NCI-H446 (cell line): ENCODE measurements around the gene PEX10.
"Not testable (repeated sequence)": the region's sequence is repeated elsewhere in the genome, so short reads cannot be mapped to it uniquely, and the experiment has no call there.

Experiments
- DNase-seq, 2 experiments: peaks; one replicate each; lab custom pipeline; 2025; lab: John Stamatoyannopoulos, UW

PEX10 gene

DNA sequence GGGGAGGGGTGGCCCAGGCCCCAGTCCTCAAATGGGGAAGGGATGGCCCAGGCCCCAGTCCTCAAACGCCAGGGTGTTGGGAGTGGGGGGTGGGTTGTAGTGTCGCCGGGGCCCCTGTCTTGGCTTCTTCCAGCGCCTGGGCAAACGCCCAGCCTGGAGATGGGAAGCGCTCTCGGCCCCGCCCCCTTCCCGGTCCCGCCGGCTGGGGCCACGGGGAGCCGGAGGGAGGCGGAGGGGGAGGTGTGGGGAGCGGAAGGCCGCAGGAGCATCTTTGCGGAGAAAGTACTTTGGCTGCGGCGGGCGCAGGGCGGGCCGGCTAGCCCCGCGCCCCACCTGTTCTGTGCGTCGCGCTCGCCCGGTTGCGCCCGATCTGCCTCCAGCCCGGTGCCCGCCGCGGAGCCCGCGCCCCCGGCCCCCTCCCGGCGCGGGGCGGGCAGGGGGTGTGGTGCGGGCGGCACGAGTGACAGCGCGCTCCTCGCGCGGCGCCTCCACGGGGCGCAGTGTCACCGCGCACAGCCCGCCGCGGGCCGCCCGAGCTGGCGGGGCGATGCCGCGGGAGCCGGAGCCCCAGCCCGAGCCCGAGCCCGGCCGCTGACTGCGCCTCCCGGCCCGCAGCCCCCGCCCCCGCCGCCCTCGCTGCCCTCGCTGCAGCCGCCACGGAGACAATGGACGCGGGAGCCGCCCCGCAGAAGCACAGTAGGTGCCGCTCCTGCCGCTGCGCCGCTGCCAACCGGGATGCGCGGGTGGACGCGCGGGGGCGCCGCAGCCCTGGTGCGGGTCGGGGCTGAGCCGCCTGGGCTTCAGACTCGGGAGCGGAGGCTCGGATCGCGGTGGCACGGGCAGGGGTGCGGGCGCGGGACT lies 31.1 kb upstream of the PEX10 start:
- DNase-seq = no peak

GRCh38 chr1:2442661-2443060 lies 30.3 kb upstream of the PEX10 start:
- no peak for DNase-seq

GRCh38 chr1:2441746-2442145 lies 29.4 kb upstream of the PEX10 start:
- no peak for DNase-seq

- DNase-seq = not testable (repeated sequence)
Measured at GRCh38 chr1:2440346-2440745, 28.0 kb upstream of the PEX10 start.

DNA sequence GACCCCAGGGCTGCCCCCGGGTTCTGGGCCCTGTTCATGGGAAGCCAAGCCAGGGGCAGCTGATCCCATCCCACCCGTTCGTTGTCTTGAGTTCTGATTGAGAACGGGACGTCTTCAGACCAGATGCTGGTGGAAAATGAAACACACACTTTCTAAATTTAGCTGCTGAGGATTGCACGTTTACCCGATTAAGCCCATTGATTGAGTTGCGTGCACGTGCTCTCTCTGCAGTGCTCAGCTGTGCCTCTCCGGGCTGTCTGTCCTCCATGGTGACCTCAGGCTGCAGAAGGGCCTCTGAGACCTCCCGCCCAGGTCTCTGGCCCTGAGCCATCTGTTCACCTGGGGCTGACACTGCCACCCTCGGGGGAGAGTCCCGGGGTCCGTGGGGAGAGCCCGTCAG lies 27.0 kb upstream of the PEX10 start:
- DNase-seq = no peak

GRCh38 chr1:2438641-2439040 lies 26.3 kb upstream of the PEX10 start:
- no peak for DNase-seq

DNA sequence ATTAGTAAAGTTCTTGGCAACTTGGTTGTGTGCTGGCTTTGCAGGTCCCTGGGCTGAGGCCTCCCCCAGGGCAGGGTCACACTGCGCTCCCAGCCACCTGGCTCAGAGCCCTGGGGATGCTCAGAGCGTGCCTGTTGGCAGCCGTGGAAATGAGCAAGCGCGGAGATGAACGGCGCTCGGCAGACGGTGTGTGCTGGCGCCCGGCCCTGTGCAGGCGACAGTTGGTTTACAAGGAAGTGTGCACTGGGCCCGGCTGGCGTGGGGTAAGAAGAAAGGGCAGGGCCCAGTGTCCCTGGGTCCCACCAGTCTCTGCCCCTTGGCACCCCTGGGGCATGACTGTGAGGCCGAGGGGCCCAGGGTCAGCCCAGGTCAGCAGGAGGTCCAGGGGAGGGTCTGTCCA lies 25.7 kb upstream of the PEX10 start:
- peak; percentile 28 to 89 for DNase-seq

DNA sequence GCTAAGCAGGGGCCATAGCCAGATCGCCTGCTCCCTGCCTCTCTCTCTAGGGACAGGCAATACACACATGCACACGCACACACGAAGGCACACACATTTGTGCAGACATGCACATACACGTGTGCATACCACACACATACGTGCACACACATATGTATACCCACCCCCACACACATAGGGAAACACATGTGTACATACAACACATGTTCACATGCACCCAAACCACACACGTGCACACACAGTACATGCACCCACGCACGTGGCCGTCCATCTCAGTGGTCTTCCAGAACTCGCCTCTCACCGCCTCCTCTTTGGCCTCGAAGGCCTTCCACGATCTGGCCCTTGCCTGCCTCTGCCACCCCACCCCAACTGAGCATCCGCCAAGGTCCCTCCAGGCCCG lies 25.3 kb upstream of the PEX10 start:
- no peak for DNase-seq

- no peak for DNase-seq
Measured at GRCh38 chr1:2436876-2437275, 24.5 kb upstream of the PEX10 start.

DNA sequence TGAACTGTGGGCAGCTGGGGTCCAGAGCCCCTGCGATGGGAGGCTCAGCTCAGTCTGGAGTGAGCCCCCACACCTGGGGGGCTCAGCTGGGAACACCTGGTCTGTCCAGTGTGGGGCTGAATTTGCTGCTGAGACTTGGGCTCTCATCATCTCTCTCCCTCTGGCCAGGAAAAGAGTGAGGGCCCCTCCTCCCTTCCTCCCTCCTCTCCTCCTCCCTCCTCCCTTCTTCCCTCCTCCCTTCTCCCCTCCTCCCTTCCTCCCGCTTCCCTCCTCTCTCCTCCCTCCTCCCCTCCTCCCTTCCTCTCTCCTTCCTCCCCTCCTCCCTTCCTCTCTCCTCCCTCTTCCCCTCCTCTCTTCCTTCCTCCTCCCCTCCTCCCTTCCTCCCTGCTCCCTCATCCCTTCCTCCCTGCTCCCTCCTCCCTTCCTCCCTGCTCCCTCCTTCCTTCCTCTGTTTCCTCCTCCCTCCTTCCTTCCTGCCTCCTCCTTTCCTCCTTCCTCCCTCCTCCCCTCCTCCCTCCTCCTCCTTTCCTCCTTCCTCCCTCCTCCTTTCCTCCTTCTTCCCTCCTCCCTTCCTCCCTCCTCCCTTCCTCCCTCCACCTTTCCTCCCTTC lies 23.5 kb upstream of the PEX10 start:
- DNase-seq = no peak

GRCh38 chr1:2435091-2435490 lies 22.7 kb upstream of the PEX10 start:
- DNase-seq = no peak

GRCh38 chr1:2433936-2434655 lies 21.7 kb upstream of the PEX10 start:
- no peak for DNase-seq

GRCh38 chr1:2433196-2433595 lies 20.8 kb upstream of the PEX10 start:
- no peak for DNase-seq

DNA sequence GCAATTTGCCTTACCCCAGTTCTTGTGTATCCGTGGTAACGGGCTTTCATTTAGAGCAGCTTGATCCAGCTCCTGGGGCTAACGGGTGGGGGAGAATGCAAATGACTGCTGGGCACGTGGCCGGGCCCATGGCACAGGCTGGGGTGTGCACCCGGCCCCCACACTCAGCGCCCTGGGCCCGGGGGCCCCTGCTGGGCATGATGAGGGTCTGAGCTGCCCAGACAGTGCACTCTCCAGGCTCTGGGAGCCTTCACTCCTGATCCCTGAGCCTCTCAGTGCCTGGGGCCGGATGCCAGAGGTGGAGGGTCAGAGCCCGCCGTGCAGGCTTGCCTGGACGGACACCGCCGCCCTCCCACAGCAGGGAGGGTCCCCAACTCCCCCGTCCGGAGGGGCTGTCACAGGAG lies 20.1 kb upstream of the PEX10 start:
- no peak for DNase-seq

DNA sequence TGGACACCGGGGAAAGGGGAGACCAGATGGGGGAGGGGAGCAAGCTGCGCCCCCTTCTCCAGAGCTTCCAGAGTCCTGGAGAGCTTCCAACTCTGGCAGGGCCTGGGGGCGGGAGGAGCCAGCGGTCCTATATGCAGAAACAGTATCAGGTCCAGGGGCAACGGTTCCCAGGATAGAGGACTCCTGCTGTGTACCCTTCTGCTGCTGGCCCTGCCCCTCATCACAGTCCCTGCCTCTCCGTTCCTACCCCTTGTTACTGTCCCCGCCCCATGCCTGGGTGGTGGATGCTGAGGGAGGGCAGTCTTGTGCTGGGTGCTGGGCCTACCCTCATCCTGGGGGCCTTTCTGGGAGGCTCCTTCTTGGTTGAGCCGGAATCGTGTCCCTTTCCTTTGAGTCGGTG lies 19.2 kb upstream of the PEX10 start:
- peak in 1 of 2 experiments; percentile 37 for DNase-seq

DNA sequence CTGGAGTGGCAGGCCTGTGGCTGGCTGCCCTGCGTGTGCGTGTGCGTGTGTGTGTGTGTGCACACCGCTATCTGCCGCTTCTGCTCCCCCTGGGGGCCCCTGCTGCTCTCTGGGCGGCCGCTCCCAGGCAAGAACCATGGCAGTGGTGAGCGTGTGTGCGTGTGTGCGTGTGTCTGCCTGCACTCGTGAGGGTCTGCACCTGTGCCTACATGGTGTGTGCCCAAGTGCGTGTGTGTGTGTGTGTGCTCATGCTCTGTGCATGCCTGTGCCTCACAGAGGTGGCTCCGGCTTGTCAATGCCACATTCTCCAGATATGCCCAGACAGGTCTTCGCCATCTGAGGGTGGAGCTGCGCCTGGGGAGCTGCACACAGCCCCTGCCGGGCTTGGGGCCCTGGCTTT lies 18.7 kb upstream of the PEX10 start:
- DNase-seq = no peak

DNA sequence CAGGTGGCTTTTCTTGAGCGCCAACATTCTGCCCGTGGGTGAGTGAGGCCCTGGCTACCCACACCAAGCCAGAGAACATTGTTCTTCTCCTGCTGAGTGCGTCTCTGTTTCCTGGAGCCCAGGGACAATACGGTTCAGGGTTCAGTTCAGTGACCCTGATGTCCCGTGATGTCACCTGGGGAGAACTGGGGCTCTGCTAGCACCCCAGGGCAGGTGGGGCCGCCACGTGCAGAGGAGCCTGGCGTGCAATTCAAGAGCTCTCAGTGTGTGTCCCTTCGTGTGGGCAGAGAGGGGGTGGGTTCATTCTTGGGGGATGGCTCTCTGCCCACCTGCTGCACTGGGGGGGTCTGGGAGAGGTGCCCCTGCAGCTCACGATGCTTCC lies 18.2 kb upstream of the PEX10 start:
- no peak for DNase-seq

DNA sequence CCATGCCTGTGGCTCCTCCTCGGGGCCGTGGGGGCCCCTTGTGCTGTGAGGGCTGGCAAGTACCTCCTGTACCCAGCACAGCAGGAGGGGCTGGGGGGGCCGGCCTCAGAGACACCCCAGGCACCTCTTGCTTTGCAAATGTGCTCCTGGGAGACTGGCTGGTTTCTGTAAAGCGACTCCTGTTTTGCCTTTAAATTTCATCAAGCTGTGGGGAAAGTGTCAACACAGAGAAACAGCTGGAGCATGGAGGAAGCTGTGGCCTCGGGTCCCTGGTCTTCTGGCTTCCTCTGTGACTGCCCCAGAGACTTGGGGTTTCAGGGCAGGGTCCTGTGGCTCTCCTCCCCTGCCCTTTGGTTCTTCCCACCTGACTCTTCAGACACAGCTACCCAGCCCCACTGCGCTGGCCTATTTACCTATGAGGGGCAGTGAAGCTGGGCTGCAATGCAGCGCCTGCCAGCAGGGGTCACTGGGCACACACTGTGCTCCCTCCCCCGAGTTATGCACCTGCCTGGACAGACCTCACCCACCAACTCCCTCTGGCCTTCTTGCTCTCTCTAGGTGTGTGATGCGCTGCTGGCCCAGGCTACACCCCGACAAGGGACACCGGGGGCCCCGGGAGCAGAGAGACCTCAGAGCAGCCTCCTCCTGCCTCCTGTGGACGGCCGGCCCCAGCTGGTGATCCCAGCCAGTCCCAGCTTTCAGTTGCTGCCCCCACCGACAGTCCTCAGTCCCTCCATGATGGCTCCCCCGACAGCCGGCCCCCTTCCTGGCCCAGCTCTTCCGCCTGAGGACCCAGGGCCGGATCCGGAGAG lies 17.6 kb upstream of the PEX10 start:
- DNase-seq = no peak

GRCh38 chr1:2428490-2428889 lies 16.1 kb upstream of the PEX10 start:
- DNase-seq = no peak

- no peak for DNase-seq
Measured at GRCh38 chr1:2427976-2428375, 15.6 kb upstream of the PEX10 start.

- DNase-seq = no peak
Measured at GRCh38 chr1:2427051-2427450, 14.7 kb upstream of the PEX10 start.

- DNase-seq = no peak
Measured at GRCh38 chr1:2426540-2426939, 14.2 kb upstream of the PEX10 start.
